Caco-2 (cell line): ENCODE data around the gene VAC14. TPM values are rescaled to one million over a fixed set of nuclear protein-coding genes. Genes with fewer than 3 reads are reported as not detected.

Experiments
- BruUV-seq: library from RNA; stranded (reverse); fragments of 400-500 nt; replicated peaks from 2 replicates; lab custom pipeline; 2021; lab: Mats Ljungman, UMichigan
- CTCF ChIA-PET: fragments of 300-600 bp; sonication (Branson Sonifier 250); formaldehyde crosslinking; loops from one replicate; lab custom pipeline; 2022; ENCODE audit warnings: antibody characterized with exemption; lab: Charles Lee
- POLR2A ChIA-PET: fragments of 300-600 bp; sonication (Branson Sonifier 250); formaldehyde crosslinking; loops from one replicate; lab custom pipeline; 2022; ENCODE audit warnings: antibody characterized with exemption; lab: Charles Lee
- DNase-seq, 2 experiments: peaks; one replicate each; pipeline versions ENCODE4 v3.0.0 to v3.0.0-alpha.2; 2020 to 2022
- H3K27me3 ChIP-seq: replicated peaks from 2 replicates; pipeline ENCODE4 v1.6.0; 2011; ENCODE audit warnings: low read length; ENCODE audit not compliant: control insufficient read depth, insufficient read depth
- H3K36me3 ChIP-seq: 2 replicates; pipeline ENCODE4 v1.5.1; 2011; ENCODE audit warnings: low read length; ENCODE audit not compliant: control insufficient read depth, insufficient read depth
- H3K4me1 ChIP-seq: fragments of 250-450 bp; sonication (Bioruptor Pico); 2 replicates; pipeline ENCODE4 v1.5.1; 2020; ENCODE audit warnings: mild to moderate bottlenecking
- H3K4me3 ChIP-seq: 2 replicates; pipeline ENCODE4 v1.5.1; 2011; ENCODE audit warnings: low read depth, mild to moderate bottlenecking, control low read depth, low read length
- H3K9me3 ChIP-seq: fragments of 250-450 bp; sonication (Bioruptor Pico); 2 replicates; pipeline ENCODE4 v1.5.1; 2020; ENCODE audit warnings: mild to moderate bottlenecking, moderate library complexity
- H3K27ac Mint-ChIP-seq: one replicate; pipeline ENCODE4 v1.8.0; 2022; ENCODE audit warnings: mixed read lengths; ENCODE audit not compliant: unreplicated experiment
- H3K27me3 Mint-ChIP-seq: one replicate; pipeline ENCODE4 v1.8.0; 2022; ENCODE audit warnings: mixed read lengths; ENCODE audit not compliant: insufficient read depth, unreplicated experiment
- H3K36me3 Mint-ChIP-seq: one replicate; pipeline ENCODE4 v1.8.0; 2022; ENCODE audit warnings: mild to moderate bottlenecking, mixed read lengths; ENCODE audit not compliant: insufficient read depth, unreplicated experiment
- H3K4me1 Mint-ChIP-seq: one replicate; pipeline ENCODE4 v1.8.0; 2022; ENCODE audit warnings: low read depth, mixed read lengths; ENCODE audit not compliant: unreplicated experiment
- H3K4me3 Mint-ChIP-seq: one replicate; pipeline ENCODE4 v1.8.0; 2022; ENCODE audit warnings: mild to moderate bottlenecking, moderate library complexity, mixed read lengths; ENCODE audit not compliant: unreplicated experiment
- H3K9me3 Mint-ChIP-seq: one replicate; pipeline ENCODE4 v1.8.0; 2022; ENCODE audit warnings: mixed read lengths; ENCODE audit not compliant: unreplicated experiment
- CTCF ChIP-seq, 2 experiments: fragments of 200-600 bp in 1 of 2; IDR thresholded peaks; 1 replicate in 1 of 2; 2 replicates in 1 of 2; pipeline versions ENCODE4 v1.5.1 to v1.8.0; 2011 to 2022; ENCODE audit warnings: antibody characterized with exemption in 1 of 2, control low read depth in 1 of 2, inconsistent platforms in 1 of 2, low read depth in 1 of 2, low read length in 1 of 2, mild to moderate bottlenecking in 1 of 2, moderate library complexity in 1 of 2; ENCODE audit not compliant: insufficient read depth in 1 of 2, severe bottlenecking in 1 of 2, unreplicated experiment in 1 of 2
- intact Hi-C: fragments of 100-400 bp; cut with micrococcal nuclease; formaldehyde crosslinking; loops from one replicate; pipeline ENCODE4 v1.10.0; 2022; ENCODE audit not compliant: unreplicated experiment
- total RNA-seq: library from RNA; stranded (reverse); gene quantifications from 2 replicates; pipeline ENCODE4 v1.2.3, GENCODE V29; 2022

VAC14 gene
- total RNA-seq, 1 experiment from 2014 or later = 63.5 TPM

DNA sequence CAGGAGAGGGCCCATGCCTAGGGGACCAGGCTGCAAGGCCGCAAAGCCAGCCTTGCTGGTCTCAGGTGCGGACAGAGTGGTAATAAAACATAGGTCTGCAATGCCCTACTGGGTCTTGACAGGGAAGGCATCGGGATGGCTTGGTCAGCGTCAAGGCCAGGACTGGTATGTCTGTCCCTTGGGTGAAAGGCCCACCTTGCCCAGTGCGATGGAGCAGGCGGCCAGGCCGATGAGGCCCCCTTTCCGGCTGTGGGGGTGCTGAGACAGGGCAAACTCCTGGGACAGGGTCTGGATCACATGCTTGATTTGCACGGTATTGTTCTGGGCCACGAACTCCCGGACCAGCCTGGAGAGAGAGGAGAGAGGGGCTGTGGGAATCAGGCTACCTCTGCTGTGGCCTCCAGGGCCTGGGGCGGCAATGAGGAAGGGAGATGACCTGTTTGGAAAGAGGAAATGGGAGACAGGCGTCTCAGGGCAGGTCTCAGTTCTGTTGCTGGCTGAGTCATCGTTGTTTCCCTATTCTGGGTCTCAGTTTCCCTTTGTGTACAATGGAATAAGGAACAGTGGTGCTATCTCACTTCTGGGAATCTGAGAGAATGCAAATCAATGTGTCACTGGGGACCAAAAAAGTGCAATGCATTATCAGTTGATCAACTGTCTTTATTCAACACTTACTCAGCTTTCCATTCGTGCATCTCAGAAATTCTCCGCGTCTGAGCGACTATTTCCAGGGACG lies 14.8 kb downstream of the VAC14 start:
- Histone ChIP-seq H3K9me3 (peaks cover 2% of the 10 kb centered on the region; the same call in 1 of the 2 replicates), H3K27me3 (no peaks in the 10 kb centered on the region), H3K4me3 (no peak overlapping the region), H3K4me1 (no peaks in the 10 kb centered on the region), H3K36me3 (peaks cover 14% of the 10 kb centered on the region; the same call in 1 of the 2 replicates)
- intact Hi-C loops = no loop called here
- TF ChIP-seq CTCF (IDR thresholded peaks at IDR 0.05; ENCODE audit: insufficient read depth in 1 of 2, low read depth in 1 of 2, low read length in 1 of 2, severe bottlenecking in 1 of 2, unreplicated experiment in 1 of 2) = no peak
- Mint-ChIP-seq H3K4me3 (no peak overlapping the region), H3K36me3 (peaks cover 55% of the 10 kb centered on the region), H3K27ac (no peak overlapping the region), H3K27me3 (no peaks in the 10 kb centered on the region), H3K4me1 (no peaks in the 10 kb centered on the region), H3K9me3 (no peaks in the 10 kb centered on the region)
- BruUV-seq = no TSS peak
- ChIA-PET CTCF (no interaction called here), POLR2A (no interaction called here)
- DNase-seq = no peak

- intact Hi-C loops = no loop called here
- no peaks in the 10 kb centered on the region for H3K4me1 ChIP-seq
- H3K27me3 Mint-ChIP-seq = no peaks in the 10 kb centered on the region
- POLR2A ChIA-PET = no interaction called here
- H3K4me1 Mint-ChIP-seq = no peaks in the 10 kb centered on the region
- H3K36me3 Mint-ChIP-seq = peaks cover 65% of the 10 kb centered on the region
- H3K36me3 ChIP-seq = peaks cover 16% of the 10 kb centered on the region; the same call in 1 of the 2 replicates
- H3K27me3 ChIP-seq = no peaks in the 10 kb centered on the region
- H3K9me3 ChIP-seq = peaks cover 3% of the 10 kb centered on the region; the same call in 1 of the 2 replicates
- no peak overlapping the region for H3K4me3 ChIP-seq
- no peaks in the 10 kb centered on the region for H3K9me3 Mint-ChIP-seq
- BruUV-seq = no TSS peak
- TF ChIP-seq CTCF (IDR thresholded peaks at IDR 0.05; ENCODE audit: insufficient read depth in 1 of 2, low read depth in 1 of 2, low read length in 1 of 2, severe bottlenecking in 1 of 2, unreplicated experiment in 1 of 2) = no peak
- no peak overlapping the region for H3K27ac Mint-ChIP-seq
- CTCF ChIA-PET = no interaction called here
- no peak overlapping the region for H3K4me3 Mint-ChIP-seq
- DNase-seq = no peak
Observed at GRCh38 chr16:70784692-70785555, 16.0 kb downstream of the VAC14 start.

DNA sequence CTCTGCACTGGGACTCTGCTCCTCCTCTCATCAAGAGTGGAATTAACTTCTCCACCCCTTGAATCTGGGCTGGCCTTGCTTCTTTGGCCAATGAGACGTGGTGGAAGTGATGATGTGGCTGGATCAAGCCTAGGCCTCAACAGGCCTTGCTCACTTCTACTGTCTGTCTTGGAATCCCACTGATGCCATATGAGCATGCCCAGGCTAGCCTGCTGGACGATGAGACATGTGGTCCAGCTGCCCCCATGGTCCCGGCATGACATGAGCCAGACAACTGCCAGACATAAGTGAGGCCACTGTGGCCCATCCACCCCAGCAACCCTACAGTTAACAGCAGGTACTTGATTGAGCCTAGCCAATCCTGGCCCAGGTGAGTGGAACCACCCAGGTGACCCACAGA lies 18.7 kb downstream of the VAC14 start:
- H3K4me1 Mint-ChIP-seq = peaks cover 10% of the 10 kb centered on the region
- BruUV-seq = no TSS peak
- intact Hi-C loops = no loop called here
- H3K27ac Mint-ChIP-seq = no peak overlapping the region
- CTCF ChIA-PET = no interaction called here
- Histone ChIP-seq H3K9me3 (peaks cover 3% of the 10 kb centered on the region; the same call in 1 of the 2 replicates), H3K36me3 (peaks cover 16% of the 10 kb centered on the region; the same call in 1 of the 2 replicates), H3K4me3 (no peak overlapping the region), H3K4me1 (no peaks in the 10 kb centered on the region), H3K27me3 (no peaks in the 10 kb centered on the region)
- no peak for DNase-seq
- TF ChIP-seq CTCF (IDR thresholded peaks at IDR 0.05; ENCODE audit: insufficient read depth in 1 of 2, low read depth in 1 of 2, low read length in 1 of 2, severe bottlenecking in 1 of 2, unreplicated experiment in 1 of 2) = no peak
- POLR2A ChIA-PET = no interaction called here
- H3K27me3 Mint-ChIP-seq = no peaks in the 10 kb centered on the region
- H3K9me3 Mint-ChIP-seq = no peaks in the 10 kb centered on the region
- no peak overlapping the region for H3K4me3 Mint-ChIP-seq
- peaks cover 70% of the 10 kb centered on the region for H3K36me3 Mint-ChIP-seq
